Measurements from ENCODE around the gene SLC16A3.

The SLC16A3 gene

DNA sequence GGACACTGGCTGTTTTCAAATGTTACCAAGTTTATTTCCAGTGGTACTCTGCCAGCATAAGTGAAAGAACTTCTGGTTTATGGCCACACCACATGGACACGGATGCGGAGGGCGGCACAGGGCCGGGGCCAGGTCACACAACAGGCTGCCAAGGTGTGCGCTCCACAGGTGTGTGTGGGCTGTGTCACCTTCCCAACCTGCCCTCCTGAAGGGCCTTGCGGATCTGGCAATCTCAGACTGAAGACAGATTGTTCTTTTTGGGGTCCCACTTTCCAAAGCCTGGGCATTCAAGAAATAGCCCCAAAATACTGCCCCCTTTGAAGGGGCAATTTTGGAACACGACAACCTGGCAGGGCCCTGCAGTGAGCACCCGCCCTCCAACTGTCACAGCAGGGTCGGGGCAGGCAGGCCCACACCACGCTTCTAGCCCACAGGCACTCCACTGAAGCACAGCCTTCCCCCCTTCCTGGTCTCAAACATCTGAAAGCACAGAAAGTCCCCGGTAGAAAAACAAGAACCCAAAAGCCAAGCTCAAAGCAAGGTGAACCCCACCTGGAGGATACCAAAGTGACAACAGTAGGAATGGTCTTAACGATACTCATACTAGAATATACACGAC is 41.1 kb downstream of the SLC16A3 start:
- no peak for DNase-seq

- DNase-seq: no peak
Observed at GRCh38 chr17:82270651-82271050, 41.8 kb downstream of the SLC16A3 start.

GRCh38 chr17:82271401-82271800 is 42.6 kb downstream of the SLC16A3 start:
- no peak for DNase-seq

- no peak for DNase-seq
Observed at GRCh38 chr17:82272495-82273326, 43.9 kb downstream of the SLC16A3 start.

DNA sequence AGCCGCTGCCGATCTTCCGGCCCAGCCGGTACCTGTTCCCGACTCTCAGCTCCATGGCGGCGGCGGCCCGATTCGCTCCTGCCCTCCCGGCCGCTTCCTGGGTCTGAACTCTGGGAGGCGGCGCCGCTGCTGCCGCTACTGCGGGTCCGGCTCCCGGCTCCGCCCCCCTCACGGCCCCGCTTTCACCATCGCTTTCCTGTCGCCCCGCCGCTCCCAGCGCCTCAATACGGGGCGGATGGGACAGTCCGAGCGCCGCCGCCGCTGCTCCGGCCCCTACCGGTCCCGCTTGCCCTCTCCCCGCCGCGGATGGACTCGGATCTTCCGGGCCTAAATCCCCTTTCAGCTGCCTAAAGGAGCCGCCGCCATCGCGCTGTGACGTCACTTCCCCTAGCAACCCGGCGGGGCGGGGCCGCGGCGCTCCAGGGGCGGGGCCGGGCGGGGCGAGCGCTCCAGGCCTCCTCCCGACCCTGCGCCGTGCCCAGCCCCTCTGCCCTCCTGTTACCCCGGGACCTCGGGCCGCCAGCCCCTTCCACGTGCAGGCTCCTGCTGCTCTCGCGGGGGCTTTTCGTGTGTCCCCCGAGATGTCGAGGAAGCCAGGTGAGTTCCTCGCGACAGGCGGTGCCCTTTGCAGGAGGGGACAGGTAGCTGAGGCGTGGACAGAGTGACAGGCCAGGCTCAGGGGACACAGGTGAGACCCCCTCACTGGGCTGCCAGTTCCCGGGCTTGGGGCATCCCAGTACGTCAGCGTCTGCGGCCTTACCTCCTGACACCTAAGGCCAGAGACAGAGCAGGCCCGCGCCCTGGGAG is 44.7 kb downstream of the SLC16A3 start, which contains the start of gene CSNK1D:
Gene CSNK1D, minus strand, starts transcription at position 374 of the 807 bp plus-strand sequence. Its CDS starts 319 bp downstream, at position 55.
- DNase-seq: peak; percentile 36 to 53

GRCh38 chr17:82274134-82275020 is 45.5 kb downstream of the SLC16A3 start:
- no peak for DNase-seq

GRCh38 chr17:82275326-82275725 is 46.5 kb downstream of the SLC16A3 start:
- DNase-seq: no peak

DNA sequence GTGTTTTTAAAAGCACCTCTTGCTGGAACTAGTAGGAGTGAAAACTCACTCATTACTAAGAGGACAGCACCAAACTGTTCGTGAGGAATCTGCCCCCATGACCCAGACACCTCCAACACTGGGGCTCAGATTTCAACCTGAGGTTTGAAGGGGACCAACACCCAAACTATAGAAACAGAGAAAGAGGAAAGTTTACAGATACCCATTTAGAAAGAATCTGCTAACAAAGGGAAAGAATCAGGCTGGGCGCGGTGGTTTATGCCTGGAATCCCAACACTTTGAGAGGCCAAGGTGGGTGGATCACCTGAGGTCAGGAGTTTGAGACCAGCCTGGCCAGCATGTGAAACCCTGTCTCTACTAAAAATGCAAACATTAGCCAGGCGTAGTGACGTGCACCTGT is 48.1 kb downstream of the SLC16A3 start:
- no peak for DNase-seq

- DNase-seq: peak in 1 of 2 experiments; percentile 42
Observed at GRCh38 chr17:82277851-82278250, 49.0 kb downstream of the SLC16A3 start.

- DNase-seq: no peak
Observed at GRCh38 chr17:82278308-82278707, 49.5 kb downstream of the SLC16A3 start.

DNA sequence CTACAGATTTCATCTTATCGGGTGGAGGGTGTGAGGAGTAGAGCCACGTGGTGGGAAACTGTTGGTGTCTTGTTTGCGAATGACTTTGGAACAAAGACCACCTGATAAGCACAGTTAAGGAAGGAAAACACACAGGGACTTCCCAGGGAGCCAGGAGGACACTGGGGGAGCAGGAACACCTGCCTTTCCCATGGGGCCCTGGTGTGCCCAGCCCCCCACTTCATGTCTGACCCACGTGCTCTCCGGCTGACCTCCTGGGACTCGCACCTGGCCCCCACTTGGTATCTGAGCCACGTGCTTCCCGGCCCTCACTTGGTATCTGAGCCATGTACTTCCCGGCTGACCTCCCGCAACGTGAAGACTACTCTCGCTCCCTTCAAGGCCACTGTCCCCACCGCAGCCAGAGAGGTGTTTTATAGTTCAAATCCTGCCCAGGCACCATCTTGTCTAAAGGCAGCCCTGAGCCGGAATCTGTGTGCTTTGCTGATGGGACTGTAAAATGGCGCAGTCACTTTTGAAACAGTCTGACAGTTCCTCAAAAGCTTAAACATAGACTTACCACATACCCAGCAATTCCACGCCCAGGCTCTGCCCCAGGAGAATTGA is 50.0 kb downstream of the SLC16A3 start:
- no peak for DNase-seq

DNA sequence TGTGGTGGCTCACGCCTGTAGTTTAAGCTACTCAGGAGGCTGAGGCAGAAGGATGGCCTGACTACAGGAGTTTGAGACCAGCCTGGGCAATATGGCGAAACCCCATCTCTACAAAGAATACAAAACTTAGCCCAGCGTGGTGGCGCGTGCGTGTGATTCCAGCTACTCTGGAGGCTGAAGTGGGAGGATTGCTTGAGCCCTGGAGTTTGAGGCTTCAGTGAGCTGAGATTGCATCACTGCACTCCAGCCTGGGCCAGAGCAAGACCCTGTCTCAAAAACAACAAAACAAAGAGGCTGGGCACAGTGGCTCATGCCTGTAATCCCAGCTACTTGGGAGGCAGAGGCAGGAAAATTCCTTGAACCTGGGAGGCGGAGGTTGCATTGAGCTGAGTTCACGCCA is 51.7 kb downstream of the SLC16A3 start:
- DNase-seq: no peak

GRCh38 chr17:82281076-82281475 is 52.2 kb downstream of the SLC16A3 start:
- no peak for DNase-seq

- no peak for DNase-seq
Observed at GRCh38 chr17:82281502-82282238, 52.8 kb downstream of the SLC16A3 start.

- no peak for DNase-seq
Observed at GRCh38 chr17:82282239-82283207, 53.7 kb downstream of the SLC16A3 start.

GRCh38 chr17:82283208-82283749 is 54.4 kb downstream of the SLC16A3 start:
- DNase-seq: peak in 1 of 2 experiments; percentile 26

GRCh38 chr17:82285141-82285540 is 56.3 kb downstream of the SLC16A3 start:
- no peak for DNase-seq

DNA sequence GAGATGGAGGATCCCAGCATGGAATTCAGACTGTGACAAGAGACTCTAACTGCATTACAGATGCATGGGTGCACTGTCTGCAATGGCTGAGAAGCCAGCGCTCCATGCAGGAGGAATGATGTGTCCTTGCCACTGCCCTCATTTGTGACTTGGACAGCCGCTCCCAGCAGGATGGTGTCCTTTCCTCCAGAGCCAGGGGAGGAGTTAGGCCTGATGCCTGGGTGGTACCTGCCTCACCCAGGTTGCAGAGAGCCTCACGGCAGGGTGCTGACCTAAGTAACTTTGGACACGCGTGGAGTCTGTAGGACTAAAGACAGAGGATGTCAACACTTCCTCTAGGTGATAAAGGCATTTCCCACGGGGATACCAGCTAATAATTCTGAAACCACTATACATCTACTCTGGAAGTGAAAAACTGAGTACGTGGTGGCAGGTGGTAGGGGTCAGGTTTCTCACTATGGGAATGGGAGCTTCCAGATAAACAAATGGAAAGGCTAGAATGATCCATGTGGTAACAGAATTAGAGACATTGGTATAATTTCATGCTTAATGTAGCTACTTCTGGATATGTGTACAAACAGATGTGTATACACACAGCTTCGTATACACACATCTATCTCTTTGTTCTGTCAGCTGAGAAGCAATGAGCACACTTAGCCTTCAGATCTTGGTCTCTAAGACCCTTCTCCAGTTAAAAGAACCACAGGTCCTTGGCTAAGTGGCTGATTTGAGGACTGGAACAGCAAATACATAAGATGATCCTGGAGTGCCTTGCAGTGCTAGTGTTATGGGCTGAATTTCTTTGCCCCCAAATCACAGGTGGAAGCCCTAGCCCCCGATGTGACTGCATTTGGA is 58.4 kb downstream of the SLC16A3 start:
- DNase-seq: no peak
